HK-2 (cell line): ENCODE measurements around the gene TNFAIP8L1.
"Not testable (repeated sequence)": the region's sequence is repeated elsewhere in the genome, so short reads cannot be mapped to it uniquely, and the experiment has no call there.

ENCODE experiments used
- DNase-seq: peaks from one replicate; pipeline ENCODE4 v3.0.0-alpha.2; 2018; ENCODE audit not compliant: unreplicated experiment

Gene TNFAIP8L1

GRCh38 chr19:4638828-4639530 lies at the start of gene TNFAIP8L1:
Gene TNFAIP8L1, plus strand, starts transcription at chr19:4639516. Its CDS starts 12,354 bp downstream, at chr19:4651870.
- DNase-seq = peak; percentile 99

GRCh38 chr19:4589579-4590410 lies 49.5 kb upstream of the TNFAIP8L1 start:
- DNase-seq = no peak

- DNase-seq = no peak
These were observed 48.8 kb upstream of the TNFAIP8L1 start for GRCh38 chr19:4590559-4590958.

- DNase-seq = no peak
These were observed 48.0 kb upstream of the TNFAIP8L1 start for GRCh38 chr19:4591320-4591719.

- DNase-seq = no peak
These were observed 46.9 kb upstream of the TNFAIP8L1 start for GRCh38 chr19:4592445-4592844.

- no peak for DNase-seq
These were observed 45.9 kb upstream of the TNFAIP8L1 start for GRCh38 chr19:4593409-4593851.

GRCh38 chr19:4594201-4594600 lies 45.1 kb upstream of the TNFAIP8L1 start:
- DNase-seq = no peak

GRCh38 chr19:4595158-4595557 lies 44.2 kb upstream of the TNFAIP8L1 start:
- DNase-seq = not testable (repeated sequence)

GRCh38 chr19:4596033-4596904 lies 43.0 kb upstream of the TNFAIP8L1 start:
- no peak for DNase-seq

GRCh38 chr19:4597278-4597974 lies 41.9 kb upstream of the TNFAIP8L1 start:
- no peak for DNase-seq

- DNase-seq = peak; percentile 50
These were observed 41.2 kb upstream of the TNFAIP8L1 start for GRCh38 chr19:4597975-4598671.

GRCh38 chr19:4598712-4599111 lies 40.6 kb upstream of the TNFAIP8L1 start:
- no peak for DNase-seq

- DNase-seq = no peak
These were observed 39.2 kb upstream of the TNFAIP8L1 start for GRCh38 chr19:4600082-4600481.

GRCh38 chr19:4600893-4601292 lies 38.4 kb upstream of the TNFAIP8L1 start:
- DNase-seq = no peak

- DNase-seq = no peak
These were observed 37.0 kb upstream of the TNFAIP8L1 start for GRCh38 chr19:4602173-4602788.

- DNase-seq = no peak
These were observed 36.4 kb upstream of the TNFAIP8L1 start for GRCh38 chr19:4602915-4603314.

GRCh38 chr19:4604912-4605311 lies 34.4 kb upstream of the TNFAIP8L1 start:
- no peak for DNase-seq

GRCh38 chr19:4606181-4606580 lies 33.1 kb upstream of the TNFAIP8L1 start:
- no peak for DNase-seq

- DNase-seq = no peak
These were observed 32.2 kb upstream of the TNFAIP8L1 start for GRCh38 chr19:4606921-4607678.
